Measurements from ENCODE around the gene FKBP1A.

DNA sequence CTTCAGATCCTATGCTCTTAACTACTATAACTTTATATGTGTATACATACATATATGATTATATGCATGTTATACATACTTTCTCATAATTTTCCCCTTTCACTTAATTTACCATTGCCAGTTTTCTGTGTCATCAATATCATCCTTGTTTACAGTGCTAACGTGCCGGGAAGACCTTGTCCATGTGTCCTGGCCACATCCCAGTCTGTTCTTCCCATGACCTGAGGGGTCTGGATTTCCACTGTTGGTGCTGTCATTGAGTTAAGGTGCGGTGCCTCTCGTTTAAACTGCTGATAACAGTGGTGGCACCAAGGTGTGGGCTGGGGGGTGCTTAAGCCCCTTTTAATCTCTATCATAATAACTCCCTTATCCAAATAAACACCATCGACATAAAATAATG lies 55.4 kb downstream of the FKBP1A start:
- TF ChIP-seq TAF1 (IDR thresholded peaks at IDR 0.05; ENCODE audit: low read depth, low read length) = no peak
- no peak for TF ChIP-seq POLR2A (IDR thresholded peaks at IDR 0.05; ENCODE audit: low read depth, low read length)
- no peak for TF ChIP-seq POLR2AphosphoS5 (IDR thresholded peaks at IDR 0.05; ENCODE audit: low read depth, low read length)
- no peak for TF ChIP-seq SPI1 (IDR thresholded peaks at IDR 0.05; ENCODE audit: low read depth, low read length)
- TF ChIP-seq POU2F2 (IDR thresholded peaks at IDR 0.05; ENCODE audit: low read depth, low read length) = no peak

Data from GM12891 (cell line).